GM19452 (cell line): ENCODE data around the gene ARG1.

Experiments used
- ATAC-seq: cut with Tn5 transposase; IDR thresholded peaks from one replicate; pipeline ENCODE4 v1.9.1; 2021; ENCODE audit not compliant: unreplicated experiment

ARG1 gene

GRCh38 chr6:131581523-131581922, 8.5 kb downstream of the ARG1 start:
- ATAC-seq, result no peak

- ATAC-seq, result no peak
Measured at GRCh38 chr6:131586543-131586942, 13.5 kb downstream of the ARG1 start.

- no peak for ATAC-seq
Measured at GRCh38 chr6:131587909-131588308, 14.9 kb downstream of the ARG1 start.

DNA sequence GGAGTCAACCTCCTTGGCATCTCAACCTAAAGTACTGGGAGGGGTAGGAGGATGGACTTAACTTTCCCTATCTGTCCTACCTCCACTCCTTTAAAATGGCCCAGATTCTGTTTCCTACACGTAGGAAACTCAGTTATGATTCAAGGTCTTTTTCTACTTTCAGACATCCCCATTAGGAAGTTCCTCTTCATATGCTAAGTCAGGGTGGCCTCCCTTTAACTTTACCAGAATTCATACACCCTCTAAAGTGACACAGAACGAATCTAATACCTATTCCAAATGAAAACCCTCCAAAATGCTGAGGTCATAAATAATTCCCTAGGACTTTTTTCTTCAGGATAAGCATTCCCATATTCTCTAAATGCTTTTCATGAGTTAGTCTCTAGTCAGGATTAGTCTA, 15.6 kb downstream of the ARG1 start:
- no peak for ATAC-seq

DNA sequence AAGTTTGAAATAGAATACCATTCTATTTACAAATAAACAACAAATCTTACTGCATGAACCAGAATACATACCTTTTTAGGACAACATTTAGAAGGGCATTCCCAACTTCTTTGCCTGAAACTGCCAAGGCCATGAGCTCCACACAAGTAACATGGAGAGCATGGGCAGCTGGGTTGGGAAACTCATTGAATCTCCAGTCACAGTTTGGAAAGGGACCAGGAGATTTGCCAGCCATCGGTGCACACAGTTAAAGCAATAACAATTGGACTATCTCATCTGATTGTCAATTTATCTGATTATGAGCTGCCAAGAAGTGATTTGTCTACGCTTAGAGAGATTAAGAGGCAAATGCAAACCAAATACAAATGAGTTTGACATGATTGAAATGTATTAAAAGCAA, 19.9 kb downstream of the ARG1 start:
- ATAC-seq, result no peak

GRCh38 chr6:131594074-131594473, 21.0 kb downstream of the ARG1 start:
- no peak for ATAC-seq

DNA sequence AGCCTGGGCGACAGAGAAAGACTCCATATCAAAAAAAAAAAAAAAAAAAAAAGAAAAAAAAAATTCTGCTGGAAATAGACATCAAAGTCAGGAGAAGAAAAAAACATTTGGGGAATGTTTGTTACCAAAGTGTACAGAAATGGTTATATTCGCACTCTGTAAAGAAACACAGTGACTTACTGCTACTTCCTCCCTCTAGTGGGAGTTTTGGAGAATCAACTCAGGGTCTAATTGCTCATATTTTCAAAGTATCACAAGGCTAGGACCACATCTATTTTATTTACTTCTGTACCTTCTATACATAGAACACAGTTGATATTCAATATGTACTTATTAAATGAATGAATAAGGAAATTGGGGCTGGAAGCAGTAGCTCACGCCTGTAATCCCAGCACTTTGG, 24.4 kb downstream of the ARG1 start:
- ATAC-seq, result no peak

DNA sequence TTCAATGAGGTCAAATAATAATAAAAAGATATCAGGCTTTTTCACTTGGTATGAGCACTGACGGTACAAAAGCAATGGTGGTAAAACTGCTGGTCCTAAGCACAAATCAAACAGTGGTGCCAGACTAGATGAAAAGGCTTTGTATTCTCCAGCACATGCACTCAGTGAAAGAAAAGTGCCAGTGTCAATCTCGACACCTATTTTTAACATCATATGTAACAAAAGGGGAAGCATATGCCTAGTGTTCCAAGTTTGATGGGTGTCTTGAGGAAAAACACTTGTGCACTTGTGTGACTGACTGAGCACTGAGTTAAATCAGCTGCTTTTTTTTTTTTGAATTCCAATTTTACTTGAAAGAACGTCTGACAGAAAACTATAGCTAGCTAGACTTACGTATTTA, 27.7 kb downstream of the ARG1 start:
- no peak for ATAC-seq

GRCh38 chr6:131602781-131603312, 29.8 kb downstream of the ARG1 start:
- no peak for ATAC-seq

DNA sequence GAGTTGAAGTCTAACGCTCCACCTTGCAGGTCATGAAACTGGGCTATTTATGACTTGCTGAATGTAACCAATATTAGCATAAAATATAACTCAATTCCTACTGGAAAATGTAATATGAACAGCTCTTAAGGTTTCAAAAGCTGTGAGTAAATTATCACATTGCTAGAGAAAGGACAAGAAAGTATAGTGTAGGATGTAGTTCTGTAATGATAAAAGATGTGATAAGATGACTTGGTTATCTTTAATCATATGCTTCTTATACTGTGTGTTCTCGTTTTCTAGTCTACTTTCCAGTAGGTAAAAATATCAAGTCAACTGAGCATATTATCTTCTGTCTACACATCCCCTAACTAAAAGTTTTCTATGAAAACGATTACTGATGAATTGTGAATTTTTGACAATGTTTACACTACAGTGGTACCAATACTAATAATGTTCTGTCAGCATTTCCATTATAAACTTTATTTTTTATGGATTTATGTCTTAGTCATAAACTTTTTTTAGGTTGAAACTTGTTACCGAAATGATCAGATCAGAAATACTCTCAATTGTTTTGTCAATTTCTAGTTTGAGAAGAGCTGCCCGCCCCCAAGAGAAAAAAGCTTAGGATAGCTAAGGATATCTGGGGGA, 40.4 kb downstream of the ARG1 start:
- no peak for ATAC-seq

DNA sequence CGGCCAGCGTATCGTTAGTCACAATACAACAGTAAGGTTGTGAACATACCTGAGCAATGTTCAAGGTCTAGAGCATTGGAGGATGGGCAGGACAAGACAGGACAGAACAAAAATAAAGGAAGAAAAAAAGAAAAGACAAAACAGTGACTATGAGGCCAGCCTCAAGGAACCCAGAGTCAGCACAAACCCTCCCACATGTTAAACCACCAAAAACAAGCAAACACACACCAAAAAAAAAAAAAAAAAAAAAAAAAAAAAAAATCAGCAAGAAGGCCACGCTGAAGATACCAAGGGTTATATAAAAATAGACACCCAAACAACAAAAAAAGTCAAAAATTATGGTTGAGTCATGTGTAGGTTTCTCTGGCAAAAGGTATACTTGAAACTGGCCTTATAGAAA, 42.2 kb downstream of the ARG1 start:
- no peak for ATAC-seq

GRCh38 chr6:131627724-131628682, 55.0 kb downstream of the ARG1 start, which contains the start of gene MED23:
TSS of gene MED23 (minus strand) at chr6:131628242. CDS start at chr6:131628049, 193 bp downstream.
- ATAC-seq, result peak; percentile 94

DNA sequence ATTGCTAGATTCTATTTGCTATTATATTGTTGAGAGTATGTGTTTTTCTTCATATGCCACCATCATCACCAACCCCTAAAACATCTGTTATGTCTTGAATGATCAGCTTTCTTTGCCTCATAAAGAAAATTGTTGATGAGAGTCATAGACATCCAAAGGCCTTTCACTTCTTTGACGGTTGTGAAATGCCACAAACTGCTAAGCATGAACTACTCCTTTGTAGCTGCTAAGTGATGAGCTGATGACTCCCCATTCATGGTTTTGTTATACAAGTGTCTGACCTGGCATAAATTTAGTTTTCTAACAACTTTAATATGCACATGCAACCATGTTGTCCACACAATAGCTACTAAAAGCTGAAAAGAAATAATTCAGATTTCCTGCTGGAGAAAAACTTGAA, 55.7 kb downstream of the ARG1 start:
- ATAC-seq, result no peak

DNA sequence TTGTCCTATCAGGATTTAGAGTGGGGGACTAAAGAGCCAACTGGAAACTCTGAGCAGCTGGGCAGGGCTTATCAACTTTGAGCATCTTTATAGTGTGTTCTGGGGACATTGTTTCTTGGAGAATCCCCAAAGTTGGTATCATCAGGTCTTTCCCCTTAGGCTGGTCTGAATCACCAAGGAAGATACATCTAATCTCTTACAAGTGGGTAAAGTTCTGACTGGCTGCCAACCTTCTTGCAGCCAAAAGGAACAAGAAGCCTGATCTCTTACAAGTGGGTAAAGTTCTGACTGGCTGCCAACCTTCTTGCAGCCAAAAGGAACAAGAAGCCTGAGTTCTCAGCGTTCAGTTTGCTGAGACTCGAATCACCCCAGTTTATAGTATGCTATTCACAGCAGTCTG, 56.6 kb downstream of the ARG1 start:
- no peak for ATAC-seq

- ATAC-seq, result no peak
Measured at GRCh38 chr6:131631625-131632289, 58.7 kb downstream of the ARG1 start.
